DOHH2 (cell line): ENCODE results near the gene DUOXA1.

Experiments used
- CTCF ChIP-seq: fragments of 200-600 bp; sonication (generic); IDR thresholded peaks from one replicate; pipeline ENCODE4 v1.5.1; 2014; ENCODE audit warnings: antibody characterized with exemption, mild to moderate bottlenecking, low read depth, low read length; ENCODE audit not compliant: poor library complexity, severe bottlenecking
- EZH2phosphoT487 ChIP-seq: fragments of 200-600 bp; sonication (generic); IDR thresholded peaks from 2 replicates; pipeline ENCODE4 v1.6.1; 2017; ENCODE audit warnings: borderline replicate concordance, mild to moderate bottlenecking, antibody characterized with exemption, low read length, moderate library complexity, mixed read lengths

GRCh38 chr15:45116006-45116481 is 13.6 kb downstream of the DUOXA1 start:
- TF ChIP-seq CTCF (no peak), EZH2phosphoT487 (no peak)
